Prostate gland (tissue), 2 donors: Measurements from ENCODE around the gene HOXD9. TPM values are rescaled to one million over a fixed set of nuclear protein-coding genes. Genes with fewer than 3 reads are reported as not detected.

Source experiments
- DNase-seq: peaks from one replicate; pipeline ENCODE4 v3.0.0-alpha.2; 2019; ENCODE audit warnings: low spot score
- H3K27ac ChIP-seq, 2 donors: fragments of 200-600 bp; sonication (generic); 2 replicates each; pipeline ENCODE4 v1.5.1; 2017 to 2019
- H3K27me3 ChIP-seq: fragments of 200-600 bp; sonication (generic); replicated peaks from 2 replicates; pipeline ENCODE4 v1.5.1; 2019; ENCODE audit not compliant: insufficient read depth
- H3K36me3 ChIP-seq, 2 donors: fragments of 200-600 bp; sonication (generic); 1 replicate in 1 of 2; 2 replicates in 1 of 2; pipeline versions ENCODE4 v1.5.1 to v1.8.1; 2017 to 2019
- H3K4me1 ChIP-seq: fragments of 200-600 bp; sonication (generic); replicated peaks from 2 replicates; pipeline ENCODE4 v1.5.1; 2019
- H3K4me3 ChIP-seq, 2 donors: fragments of 200-600 bp; sonication (generic); 2 replicates each; pipeline ENCODE4 v1.5.1; 2017 to 2019
- H3K9me3 ChIP-seq: fragments of 200-600 bp; sonication (generic); 2 replicates; pipeline ENCODE4 v1.5.1; 2017
- CTCF ChIP-seq, 4 experiments: fragments of 200-600 bp in 2 of 4; fragments of 450-650 bp in 2 of 4; sonication (generic) in 2 of 4; IDR thresholded peaks; 1 replicate in 3 of 4; 2 replicates in 1 of 4; pipeline ENCODE4 v1.5.1; 2016 to 2019; ENCODE audit warnings: antibody characterized with exemption in 4 of 4, mild to moderate bottlenecking in 2 of 4, moderate library complexity in 2 of 4
- POLR2A ChIP-seq: fragments of 450-650 bp; IDR thresholded peaks from one replicate; pipeline ENCODE4 v1.6.1; 2016; ENCODE audit warnings: antibody characterized with exemption, mild to moderate bottlenecking
- POLR2AphosphoS5 ChIP-seq: sonication (generic); formaldehyde crosslinking; IDR thresholded peaks from one replicate; pipeline ENCODE4 v1.6.1; 2017; ENCODE audit warnings: antibody characterized with exemption
- WGBS: methylation state at CpG from one replicate; pipeline ENCODE4 v1.1.5; 2018; 5-methylcytosine and 5-hydroxymethylcytosine counted together
- intact Hi-C: fragments of 100-400 bp; cut with DNase I; formaldehyde crosslinking; loops from one replicate; pipeline ENCODE4 v1.14.2; 2022
- total RNA-seq, 2 donors: library from RNA; depleted of rRNA; stranded (reverse); fragments of >200 nt; gene quantifications; one replicate each; pipeline ENCODE4 v1.1.0, GENCODE V29; 2016

Gene HOXD9
- total RNA-seq, 2 donors from 2014 or later, result 5.9 to 29.1 TPM

- TF ChIP-seq POLR2A (no peak), POLR2AphosphoS5 (no peak), CTCF (IDR thresholded peaks at IDR 0.05) (no peak)
- Histone ChIP-seq H3K36me3 (no peaks in the 10 kb centered on the region), H3K9me3 (no peaks in the 10 kb centered on the region), H3K27me3 (no peaks in the 10 kb centered on the region), H3K4me3 (no peak overlapping the region), H3K4me1 (no peaks in the 10 kb centered on the region), H3K27ac (no peak overlapping the region)
- no peak for DNase-seq
- WGBS, result 71% methylated on average over 11 of the region's 11 CpGs
- intact Hi-C loops, result no loop called here
Measured at GRCh38 chr2:176148751-176149421, 26.4 kb downstream of the HOXD9 start.

- Histone ChIP-seq H3K4me3 (no peak overlapping the region), H3K36me3 (no peaks in the 10 kb centered on the region), H3K27me3 (no peaks in the 10 kb centered on the region), H3K9me3 (no peaks in the 10 kb centered on the region), H3K4me1 (no peaks in the 10 kb centered on the region), H3K27ac (no peak overlapping the region)
- no peak for TF ChIP-seq POLR2A
- no peak for TF ChIP-seq CTCF (IDR thresholded peaks at IDR 0.05)
- no peak for TF ChIP-seq POLR2AphosphoS5
- intact Hi-C loops, result no loop called here
- DNase-seq, result no peak
- WGBS, result 75% methylated on average over 22 of the region's 22 CpGs
Measured at GRCh38 chr2:176149481-176149938, 27.0 kb downstream of the HOXD9 start.

DNA sequence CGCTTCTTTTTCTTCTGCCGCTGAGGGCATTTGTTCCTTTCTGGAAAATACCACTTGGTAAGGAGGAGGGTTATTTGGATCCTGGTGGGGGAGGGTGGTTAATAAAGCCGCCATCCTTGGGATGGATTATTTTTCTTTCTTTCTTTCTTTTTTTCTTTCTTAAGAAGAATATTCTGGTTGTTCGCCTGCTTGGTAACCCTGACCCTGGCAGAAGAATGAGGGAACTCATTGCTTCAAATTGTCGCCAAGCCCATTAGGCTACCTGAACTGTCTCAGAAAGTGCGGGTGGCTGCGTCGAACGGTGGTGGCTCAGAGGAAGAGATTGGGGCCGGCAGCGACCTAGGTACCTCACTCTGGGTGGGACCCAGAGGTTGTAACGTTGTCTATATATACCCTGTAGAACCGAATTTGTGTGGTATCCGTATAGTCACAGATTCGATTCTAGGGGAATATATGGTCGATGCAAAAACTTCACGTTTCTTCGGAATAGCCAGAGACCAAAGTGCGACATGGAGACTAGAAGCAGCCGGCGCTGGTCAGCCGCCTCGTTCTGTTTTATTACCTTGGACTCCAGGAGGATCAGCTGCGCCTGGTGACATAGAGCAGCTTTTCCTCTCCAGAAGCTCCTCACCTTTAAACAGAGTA, 27.5 kb downstream of the HOXD9 start:
- H3K27me3 ChIP-seq, result no peaks in the 10 kb centered on the region
- no peak overlapping the region for H3K4me3 ChIP-seq
- H3K36me3 ChIP-seq, result no peaks in the 10 kb centered on the region
- H3K4me1 ChIP-seq, result no peaks in the 10 kb centered on the region
- no peaks in the 10 kb centered on the region for H3K9me3 ChIP-seq
- intact Hi-C loops, result no loop called here
- WGBS, result 66% methylated on average over 24 of the region's 24 CpGs
- no peak for DNase-seq
- H3K27ac ChIP-seq, result no peak overlapping the region
- TF ChIP-seq POLR2AphosphoS5 (no peak), CTCF (IDR thresholded peaks at IDR 0.05) (no peak), POLR2A (no peak)

- Histone ChIP-seq H3K27ac (no peak overlapping the region), H3K4me1 (no peaks in the 10 kb centered on the region), H3K27me3 (no peaks in the 10 kb centered on the region), H3K36me3 (no peaks in the 10 kb centered on the region), H3K4me3 (no peak overlapping the region), H3K9me3 (no peaks in the 10 kb centered on the region)
- 68% methylated on average over 14 of the region's 14 CpGs for WGBS
- TF ChIP-seq POLR2AphosphoS5, result no peak
- TF ChIP-seq CTCF (IDR thresholded peaks at IDR 0.05), result no peak
- no peak for TF ChIP-seq POLR2A
- intact Hi-C loops, result no loop called here
- DNase-seq, result no peak
Measured at GRCh38 chr2:176150584-176151441, 28.3 kb downstream of the HOXD9 start.
